Measurements from ENCODE around the gene NECAB2.

GRCh38 chr16:83946154-83946780, 21.8 kb upstream of the NECAB2 start:
- TF ChIP-seq POLR2AphosphoS5 (IDR thresholded peaks at IDR 0.05; ENCODE audit: low read depth) (no peak), CTCF (IDR thresholded peaks at IDR 0.05; ENCODE audit: insufficient read depth, low read length) (no peak), REST (IDR thresholded peaks at IDR 0.05; ENCODE audit: insufficient replicate concordance, low read depth) (no peak), GABPA (IDR thresholded peaks at IDR 0.05; ENCODE audit: low read depth) (no peak), SPI1 (IDR thresholded peaks at IDR 0.05; ENCODE audit: borderline replicate concordance, low read depth) (no peak)
